Mesenchymal stem cell (in vitro differentiated cells and primary cell): Measurements from ENCODE around the gene BIRC7.

Source experiments
- DNase-seq: peaks from one replicate; pipeline ENCODE4 v3.0.0-alpha.2; 2013
- H2AFZ ChIP-seq: one replicate; pipeline ENCODE4 v1.6.1; 2013; ENCODE audit warnings: low read depth, mild to moderate bottlenecking, control low read depth, inconsistent platforms, low read length, moderate library complexity
- H2AK5ac ChIP-seq: 2 replicates; pipeline ENCODE4 v1.6.1; 2013; ENCODE audit warnings: low read length, moderate library complexity, mild to moderate bottlenecking, inconsistent platforms; ENCODE audit not compliant: severe bottlenecking
- H2BK120ac ChIP-seq: one replicate; pipeline ENCODE4 v1.6.1; 2013; ENCODE audit warnings: low read depth, mild to moderate bottlenecking, inconsistent platforms, low read length, moderate library complexity
- H2BK12ac ChIP-seq, 2 experiments: one replicate each; pipeline ENCODE4 v1.6.1; 2013; ENCODE audit warnings: inconsistent platforms in 2 of 2, low read length in 2 of 2, mild to moderate bottlenecking in 2 of 2, moderate library complexity in 2 of 2, control low read depth in 1 of 2
- H2BK15ac ChIP-seq: one replicate; pipeline ENCODE4 v1.6.1; 2013; ENCODE audit warnings: mild to moderate bottlenecking, low read depth, inconsistent platforms; ENCODE audit not compliant: poor library complexity, severe bottlenecking
- H2BK5ac ChIP-seq: 2 replicates; pipeline ENCODE4 v1.6.1; 2013; ENCODE audit warnings: low read depth, mild to moderate bottlenecking, low read length, control low read depth, inconsistent platforms; ENCODE audit not compliant: poor library complexity, severe bottlenecking
- H3K14ac ChIP-seq, 2 experiments: one replicate each; pipeline ENCODE4 v1.6.1; 2013; ENCODE audit warnings: inconsistent platforms in 2 of 2, low read length in 2 of 2, control low read depth in 1 of 2, mild to moderate bottlenecking in 1 of 2, moderate library complexity in 1 of 2
- H3K18ac ChIP-seq, 2 experiments: one replicate each; pipeline ENCODE4 v1.6.1; 2013; ENCODE audit warnings: inconsistent platforms in 2 of 2, low read length in 2 of 2, control low read depth in 1 of 2, low read depth in 1 of 2, mild to moderate bottlenecking in 1 of 2
- H3K23ac ChIP-seq, 2 experiments: one replicate each; pipeline ENCODE4 v1.6.1; 2013; ENCODE audit warnings: inconsistent platforms in 2 of 2, low read length in 2 of 2, mild to moderate bottlenecking in 2 of 2, moderate library complexity in 2 of 2, control low read depth in 1 of 2
- H3K27ac ChIP-seq: 2 replicates; pipeline ENCODE4 v1.5.1; 2013; ENCODE audit warnings: mild to moderate bottlenecking, moderate library complexity, low read length, control low read depth, inconsistent platforms; ENCODE audit not compliant: poor library complexity, severe bottlenecking
- H3K27me3 ChIP-seq, 2 experiments: 2 replicates each; pipeline versions ENCODE4 v1.6.1 to v1.7.0; 2013; ENCODE audit warnings: low read length in 2 of 2, mild to moderate bottlenecking in 2 of 2, moderate library complexity in 2 of 2, control low read depth in 1 of 2, inconsistent platforms in 1 of 2; ENCODE audit not compliant: control insufficient read depth in 1 of 2, insufficient read depth in 1 of 2
- H3K36me3 ChIP-seq, 2 experiments: 2 replicates each; pipeline versions ENCODE4 v1.6.1 to v1.7.0; 2013; ENCODE audit warnings: low read length in 2 of 2, control low read depth in 1 of 2, inconsistent platforms in 1 of 2, low read depth in 1 of 2, mild to moderate bottlenecking in 1 of 2; ENCODE audit not compliant: insufficient read depth in 2 of 2, control insufficient read depth in 1 of 2
- H3K4ac ChIP-seq, 2 experiments: one replicate each; pipeline ENCODE4 v1.6.1; 2013; ENCODE audit warnings: inconsistent platforms in 2 of 2, low read length in 2 of 2, mild to moderate bottlenecking in 2 of 2, moderate library complexity in 2 of 2, control low read depth in 1 of 2, low read depth in 1 of 2
- H3K4me1 ChIP-seq: 2 replicates; pipeline ENCODE4 v1.6.1; 2013; ENCODE audit warnings: low read depth, low read length, control low read depth; ENCODE audit not compliant: control insufficient read depth, insufficient read depth
- H3K4me2 ChIP-seq: 2 replicates; pipeline ENCODE4 v1.6.1; 2013; ENCODE audit warnings: low read length, mild to moderate bottlenecking, inconsistent platforms; ENCODE audit not compliant: poor library complexity, severe bottlenecking
- H3K4me3 ChIP-seq, 2 experiments: 2 replicates each; pipeline versions ENCODE4 v1.5.1 to v1.7.0; 2013; ENCODE audit warnings: low read length in 2 of 2, mild to moderate bottlenecking in 2 of 2, control low read depth in 1 of 2, low read depth in 1 of 2; ENCODE audit not compliant: insufficient read depth in 1 of 2
- H3K79me1 ChIP-seq: replicated peaks from 2 replicates; pipeline ENCODE4 v1.6.1; 2013; ENCODE audit warnings: mild to moderate bottlenecking, control low read depth, low read length, inconsistent platforms; ENCODE audit not compliant: poor library complexity, severe bottlenecking
- H3K9ac ChIP-seq: 2 replicates; pipeline ENCODE4 v1.7.0; 2013; ENCODE audit warnings: mild to moderate bottlenecking, low read length, moderate library complexity
- H3K9me3 ChIP-seq: 2 replicates; pipeline ENCODE4 v1.7.0; 2013; ENCODE audit warnings: mild to moderate bottlenecking, low read length; ENCODE audit not compliant: control insufficient read depth
- H4K8ac ChIP-seq: one replicate; pipeline ENCODE4 v1.6.1; 2013; ENCODE audit warnings: inconsistent platforms, mild to moderate bottlenecking, low read length, moderate library complexity
- H4K91ac ChIP-seq: one replicate; pipeline ENCODE4 v1.6.1; 2013; ENCODE audit warnings: mild to moderate bottlenecking, low read length, inconsistent platforms
- WGBS: methylation state at CpG from one replicate; pipeline ENCODE4 v1.1.7; 2013; ENCODE audit warnings: mixed read lengths; 5-methylcytosine and 5-hydroxymethylcytosine counted together

BIRC7 gene

DNA sequence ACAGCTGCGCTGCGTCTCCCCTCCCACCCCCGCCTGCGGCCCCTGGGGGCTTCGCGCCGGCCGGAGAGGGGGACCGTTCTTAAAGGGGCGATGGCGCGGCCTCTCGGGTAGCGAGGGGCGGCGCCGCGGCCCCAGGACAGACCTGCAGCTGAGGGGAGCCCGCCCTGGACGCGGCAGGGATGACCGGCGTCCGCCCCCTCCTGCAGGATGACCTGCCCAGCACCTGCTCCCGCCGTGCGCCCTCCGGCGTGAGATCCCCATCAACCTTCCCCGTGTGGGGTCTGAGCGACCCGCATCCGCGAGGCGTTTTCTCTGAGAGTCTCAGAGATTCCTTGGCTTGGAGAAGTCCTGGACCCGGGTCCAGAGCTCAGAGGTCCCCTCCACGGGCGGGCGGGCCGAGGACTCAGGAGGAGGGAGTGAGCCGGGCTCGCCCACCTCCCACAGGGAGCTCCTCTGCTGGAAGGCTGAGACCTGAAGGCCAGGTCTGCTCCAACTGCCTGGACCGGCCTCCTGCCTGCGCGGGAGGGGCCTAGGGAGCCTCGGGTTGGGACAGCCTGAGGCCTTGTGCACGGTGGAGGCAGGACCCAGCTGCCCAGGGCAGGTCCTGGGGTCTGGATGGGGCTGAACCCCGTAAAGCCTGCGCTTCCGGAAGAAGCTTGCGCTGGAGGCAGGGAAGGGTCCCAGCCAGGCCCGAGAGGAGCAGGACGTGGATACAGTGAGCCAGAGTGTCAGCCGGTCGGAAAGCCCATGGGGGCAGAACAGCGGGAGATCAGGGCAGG lies 19.1 kb downstream of the BIRC7 start:
- no peak overlapping the region for H2AFZ ChIP-seq
- H3K79me1 ChIP-seq: peaks cover 12% of the 10 kb centered on the region
- WGBS: 7% methylated on average over 56 of the region's 56 CpGs
- H3K36me3 ChIP-seq: peaks cover 0 to 44% of the 10 kb centered on the region in 2 experiments
- H2BK15ac ChIP-seq: no peak overlapping the region
- no peak overlapping the region for H2BK120ac ChIP-seq
- H3K9me3 ChIP-seq: no peaks in the 10 kb centered on the region
- H3K4me3 ChIP-seq: peak overlapping the region in 1 of 2 experiments; percentile 78
- peaks cover 58% of the 10 kb centered on the region for H3K4me1 ChIP-seq
- no peak overlapping the region for H2BK12ac ChIP-seq
- H2BK5ac ChIP-seq: no peak overlapping the region
- H2AK5ac ChIP-seq: no peak overlapping the region
- no peak for DNase-seq
- H3K9ac ChIP-seq: no peak overlapping the region
- no peak overlapping the region for H3K4ac ChIP-seq
- no peak overlapping the region for H3K27ac ChIP-seq
- peak overlapping the region; percentile 87 for H3K4me2 ChIP-seq
- peaks cover 19 to 86% of the 10 kb centered on the region in 2 experiments for H3K27me3 ChIP-seq
- H3K14ac ChIP-seq: no peak overlapping the region
- no peak overlapping the region for H3K18ac ChIP-seq
- H3K23ac ChIP-seq: no peak overlapping the region
- no peak overlapping the region for H4K8ac ChIP-seq
- H4K91ac ChIP-seq: no peak overlapping the region

DNA sequence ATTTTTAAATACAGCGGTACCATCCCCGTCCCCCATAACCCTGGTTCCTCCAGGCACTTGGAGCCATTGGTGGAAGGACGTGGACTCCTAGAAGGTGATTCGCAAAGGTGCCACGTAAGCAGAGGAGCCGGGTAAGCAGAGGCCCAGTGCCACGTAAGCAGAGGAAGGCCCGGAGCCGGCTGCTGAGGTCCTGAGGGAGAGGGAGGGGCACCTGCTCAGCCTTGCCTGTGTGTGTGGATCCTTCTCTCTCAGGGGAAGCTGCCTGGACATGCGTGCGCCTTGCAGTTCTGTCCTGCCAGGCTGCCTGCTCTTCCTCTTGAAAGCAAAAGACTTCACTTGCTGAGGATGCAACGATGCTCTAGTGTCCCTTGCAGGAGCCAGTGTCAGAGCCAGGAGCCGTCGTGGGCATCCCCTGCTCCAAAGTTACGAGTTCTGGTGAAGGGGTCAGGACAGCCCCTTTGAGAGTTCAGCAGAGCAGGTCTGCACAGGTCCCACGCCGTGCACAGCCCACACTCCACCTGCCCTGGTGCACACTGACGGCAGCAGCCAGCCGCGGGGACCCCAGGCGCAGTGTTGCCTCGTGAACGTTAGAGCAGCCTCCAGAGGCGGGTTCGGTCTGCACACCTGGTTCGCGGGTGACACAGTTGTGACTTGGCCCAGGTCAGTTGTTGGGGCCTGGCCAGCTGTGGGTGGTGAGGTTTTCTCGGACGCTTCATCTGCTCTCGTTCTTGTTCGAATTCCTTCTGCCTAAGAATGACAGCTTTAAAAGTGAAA lies 20.4 kb downstream of the BIRC7 start:
- H2AK5ac ChIP-seq: no peak overlapping the region
- no peak overlapping the region for H3K14ac ChIP-seq
- WGBS: 70% methylated on average over 31 of the region's 31 CpGs
- H3K4ac ChIP-seq: no peak overlapping the region
- no peak overlapping the region for H3K4me2 ChIP-seq
- no peak overlapping the region for H3K23ac ChIP-seq
- no peak overlapping the region for H2AFZ ChIP-seq
- peaks cover 58% of the 10 kb centered on the region for H3K4me1 ChIP-seq
- H3K27ac ChIP-seq: no peak overlapping the region
- H2BK120ac ChIP-seq: no peak overlapping the region
- peaks cover 7% of the 10 kb centered on the region for H3K79me1 ChIP-seq
- H3K9me3 ChIP-seq: no peaks in the 10 kb centered on the region
- no peak overlapping the region for H2BK5ac ChIP-seq
- H3K9ac ChIP-seq: no peak overlapping the region
- H4K91ac ChIP-seq: no peak overlapping the region
- H2BK12ac ChIP-seq: no peak overlapping the region
- peaks cover 26 to 88% of the 10 kb centered on the region in 2 experiments for H3K27me3 ChIP-seq
- H3K4me3 ChIP-seq: no peak overlapping the region
- H3K18ac ChIP-seq: peak overlapping the region in 1 of 2 experiments; percentile 11
- H2BK15ac ChIP-seq: no peak overlapping the region
- DNase-seq: no peak
- no peak overlapping the region for H4K8ac ChIP-seq
- H3K36me3 ChIP-seq: peaks cover 0 to 38% of the 10 kb centered on the region in 2 experiments

DNA sequence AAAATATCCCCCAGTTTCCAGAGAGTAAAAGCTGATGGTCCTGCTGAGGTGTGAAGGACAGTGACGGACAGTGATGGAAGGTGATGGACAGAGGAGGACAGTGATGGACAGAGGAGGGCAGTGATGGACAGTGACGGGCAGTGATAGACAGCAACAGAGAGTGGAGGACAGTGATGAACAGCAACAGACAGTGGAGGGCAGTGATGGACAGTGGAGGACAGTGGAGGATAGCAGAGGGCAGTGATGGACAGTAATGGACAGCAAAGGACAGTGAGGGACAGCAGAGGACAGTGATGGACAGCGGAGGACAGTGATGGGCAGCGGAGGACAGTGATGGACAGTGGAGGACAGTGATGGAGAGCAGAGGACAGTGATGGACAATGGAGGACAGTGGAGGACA lies 21.2 kb downstream of the BIRC7 start:
- H3K23ac ChIP-seq: no peak overlapping the region
- H2BK15ac ChIP-seq: no peak overlapping the region
- WGBS: 94% methylated on average over 4 of the region's 4 CpGs
- H2AK5ac ChIP-seq: no peak overlapping the region
- DNase-seq: no peak
- H3K27ac ChIP-seq: no peak overlapping the region
- no peak overlapping the region for H3K18ac ChIP-seq
- H2BK12ac ChIP-seq: no peak overlapping the region
- no peak overlapping the region for H3K9ac ChIP-seq
- peaks cover 63% of the 10 kb centered on the region for H3K4me1 ChIP-seq
- H2BK5ac ChIP-seq: no peak overlapping the region
- H3K4me3 ChIP-seq: no peak overlapping the region
- H3K36me3 ChIP-seq: peaks cover 0 to 38% of the 10 kb centered on the region in 2 experiments
- peak overlapping the region in 1 of 2 experiments; percentile 9 for H3K14ac ChIP-seq
- no peak overlapping the region for H2AFZ ChIP-seq
- H2BK120ac ChIP-seq: no peak overlapping the region
- peaks cover 4% of the 10 kb centered on the region for H3K79me1 ChIP-seq
- H3K9me3 ChIP-seq: no peaks in the 10 kb centered on the region
- peaks cover 25 to 93% of the 10 kb centered on the region in 2 experiments for H3K27me3 ChIP-seq
- peak overlapping the region; percentile 63 for H4K91ac ChIP-seq
- H3K4me2 ChIP-seq: no peak overlapping the region
- no peak overlapping the region for H4K8ac ChIP-seq
- H3K4ac ChIP-seq: no peak overlapping the region

DNA sequence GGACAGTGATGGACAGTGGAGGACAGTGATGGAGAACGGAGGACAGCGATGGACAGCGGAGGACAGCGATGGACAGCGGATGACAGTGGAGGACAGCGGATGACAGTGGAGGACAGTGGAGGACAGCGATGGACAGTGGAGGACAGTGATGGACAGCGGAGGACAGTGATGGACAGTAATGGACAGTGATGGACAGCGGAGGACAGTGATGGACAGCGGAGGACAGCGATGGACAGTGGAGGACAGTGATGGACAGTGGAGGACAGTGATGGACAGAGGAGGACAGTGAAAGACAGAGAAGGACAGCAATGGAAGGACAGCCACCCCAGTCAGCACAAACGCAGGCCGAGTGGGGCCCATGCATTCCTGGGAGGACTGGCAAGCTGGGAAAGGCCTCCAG lies 21.9 kb downstream of the BIRC7 start:
- Histone ChIP-seq H3K18ac (no peak overlapping the region), H3K4me1 (peaks cover 61% of the 10 kb centered on the region), H3K4ac (no peak overlapping the region), H3K9ac (no peak overlapping the region), H2BK12ac (no peak overlapping the region), H3K4me3 (no peak overlapping the region), H4K8ac (no peak overlapping the region), H2BK5ac (no peak overlapping the region), H3K79me1 (peaks cover 4% of the 10 kb centered on the region), H2BK15ac (no peak overlapping the region), H3K14ac (no peak overlapping the region), H2AFZ (no peak overlapping the region), H2BK120ac (no peak overlapping the region), H3K27ac (no peak overlapping the region), H4K91ac (no peak overlapping the region), H3K9me3 (no peaks in the 10 kb centered on the region), H3K4me2 (no peak overlapping the region), H3K27me3 (peaks cover 19 to 91% of the 10 kb centered on the region in 2 experiments), H3K23ac (no peak overlapping the region), H3K36me3 (peaks cover 0 to 38% of the 10 kb centered on the region in 2 experiments), H2AK5ac (no peak overlapping the region)
- 92% methylated on average over 10 of the region's 13 CpGs for WGBS
- no peak for DNase-seq
